Measurements from ENCODE around the gene DHRS4L2.
A peak's percentile ranks its signal among the peaks of the same experiment; 100 is the strongest.
"Not testable (repeated sequence)": the region's sequence is repeated elsewhere in the genome, so short reads cannot be mapped to it uniquely, and the experiment has no call there.

The DHRS4L2 gene

GRCh38 chr14:24018978-24019377 lies 30.2 kb downstream of the DHRS4L2 start:
- DNase-seq (ENCODE audit: low spot score) = not testable (repeated sequence)

GRCh38 chr14:24019944-24020343 lies 31.2 kb downstream of the DHRS4L2 start:
- not testable (repeated sequence) for DNase-seq (ENCODE audit: low spot score)

- not testable (repeated sequence) for DNase-seq (ENCODE audit: low spot score)
Measured at GRCh38 chr14:24020520-24020919, 31.8 kb downstream of the DHRS4L2 start.

- not testable (repeated sequence) for DNase-seq (ENCODE audit: low spot score)
Measured at GRCh38 chr14:24024939-24025418, 36.2 kb downstream of the DHRS4L2 start.

- DNase-seq (ENCODE audit: low spot score) = not testable (repeated sequence)
Measured at GRCh38 chr14:24029687-24030086, 41.0 kb downstream of the DHRS4L2 start.

GRCh38 chr14:24031331-24031730 lies 42.6 kb downstream of the DHRS4L2 start:
- not testable (repeated sequence) for DNase-seq (ENCODE audit: low spot score)

GRCh38 chr14:24032727-24033418 lies 44.1 kb downstream of the DHRS4L2 start:
- peak; percentile 51 for DNase-seq (ENCODE audit: low spot score)

GRCh38 chr14:24035769-24036168 lies 47.0 kb downstream of the DHRS4L2 start:
- DNase-seq (ENCODE audit: low spot score) = not testable (repeated sequence)

GRCh38 chr14:24036169-24036962 lies 47.6 kb downstream of the DHRS4L2 start:
- peak; percentile 82 for DNase-seq (ENCODE audit: low spot score)

- not testable (repeated sequence) for DNase-seq (ENCODE audit: low spot score)
Measured at GRCh38 chr14:24036963-24037657, 48.4 kb downstream of the DHRS4L2 start.

GRCh38 chr14:24037658-24038037 lies 48.9 kb downstream of the DHRS4L2 start:
- no peak for DNase-seq (ENCODE audit: low spot score)

- DNase-seq (ENCODE audit: low spot score) = no peak
Measured at GRCh38 chr14:24038686-24039085, 50.0 kb downstream of the DHRS4L2 start.

- no peak for DNase-seq (ENCODE audit: low spot score)
Measured at GRCh38 chr14:24040692-24041091, 52.0 kb downstream of the DHRS4L2 start.

- DNase-seq (ENCODE audit: low spot score) = no peak
Measured at GRCh38 chr14:24042746-24043145, 54.0 kb downstream of the DHRS4L2 start.

- DNase-seq (ENCODE audit: low spot score) = not testable (repeated sequence)
Measured at GRCh38 chr14:24049002-24049401, 60.3 kb downstream of the DHRS4L2 start.

GRCh38 chr14:24050753-24051152 lies 62.0 kb downstream of the DHRS4L2 start:
- not testable (repeated sequence) for DNase-seq (ENCODE audit: low spot score)

GRCh38 chr14:24051176-24051788 lies 62.6 kb downstream of the DHRS4L2 start:
- no peak for DNase-seq (ENCODE audit: low spot score)

GRCh38 chr14:24051789-24052655 lies 63.3 kb downstream of the DHRS4L2 start, which contains the start of gene CARMIL3:
Gene CARMIL3 (plus strand): TSS chr14:24052009. CDS start chr14:24052154, 145 bp downstream.
- DNase-seq (ENCODE audit: low spot score) = peak; percentile 92

- DNase-seq (ENCODE audit: low spot score) = no peak
Measured at GRCh38 chr14:24052656-24053547, 64.2 kb downstream of the DHRS4L2 start.

All from AG08396 (cell line).